Measurements from ENCODE around the gene HIP1R. TPM values are rescaled to one million over a fixed set of nuclear protein-coding genes. Genes with fewer than 3 reads are reported as not detected.
A peak's percentile ranks its signal among the peaks of the same experiment; 100 is the strongest.
"Not testable (repeated sequence)": the region's sequence is repeated elsewhere in the genome, so short reads cannot be mapped to it uniquely, and the experiment has no call there.

HIP1R gene
- 21.0 TPM for polyA plus RNA-seq (2012; ENCODE audit: insufficient read depth, insufficient read length)

GRCh38 chr12:122834921-122835749 is at the start of gene HIP1R:
TSS of gene HIP1R (plus strand) at chr12:122835457. CDS start at chr12:122835551, 94 bp downstream.
- peak within 1 kb of the TSS; percentile 75 for H3K4me3 ChIP-seq (ENCODE audit: low read length)
- peak; percentile 27 for DNase-seq (ENCODE audit: low read depth, low spot score)

- no peak for DNase-seq (ENCODE audit: low read depth, low spot score)
- no peak overlapping the region for H3K4me3 ChIP-seq (ENCODE audit: low read length)
Observed at GRCh38 chr12:122785503-122785902, 49.8 kb upstream of the HIP1R start.

GRCh38 chr12:122788387-122788786 is 46.9 kb upstream of the HIP1R start:
- DNase-seq (ENCODE audit: low read depth, low spot score) = no peak
- H3K4me3 ChIP-seq (ENCODE audit: low read length) = no peak overlapping the region

DNA sequence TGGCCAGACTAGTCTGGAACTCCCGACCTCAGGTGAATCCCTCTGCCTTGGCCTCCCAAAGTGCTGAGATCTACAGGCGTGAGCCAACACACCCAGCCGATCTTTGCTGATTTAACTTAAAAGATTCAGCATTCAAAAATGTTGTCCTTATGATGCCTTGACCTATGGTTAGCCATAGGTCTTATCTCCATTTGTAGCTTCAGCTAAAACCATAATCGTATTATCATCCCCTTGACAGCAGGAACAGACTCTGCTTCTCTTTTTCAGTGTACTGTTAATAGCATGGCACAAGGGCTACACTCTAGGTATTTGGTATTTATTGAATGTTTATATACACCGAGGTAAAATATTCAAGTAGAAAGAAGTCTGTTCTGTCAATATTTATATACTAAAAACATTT is 45.6 kb upstream of the HIP1R start:
- DNase-seq (ENCODE audit: low read depth, low spot score) = no peak

DNA sequence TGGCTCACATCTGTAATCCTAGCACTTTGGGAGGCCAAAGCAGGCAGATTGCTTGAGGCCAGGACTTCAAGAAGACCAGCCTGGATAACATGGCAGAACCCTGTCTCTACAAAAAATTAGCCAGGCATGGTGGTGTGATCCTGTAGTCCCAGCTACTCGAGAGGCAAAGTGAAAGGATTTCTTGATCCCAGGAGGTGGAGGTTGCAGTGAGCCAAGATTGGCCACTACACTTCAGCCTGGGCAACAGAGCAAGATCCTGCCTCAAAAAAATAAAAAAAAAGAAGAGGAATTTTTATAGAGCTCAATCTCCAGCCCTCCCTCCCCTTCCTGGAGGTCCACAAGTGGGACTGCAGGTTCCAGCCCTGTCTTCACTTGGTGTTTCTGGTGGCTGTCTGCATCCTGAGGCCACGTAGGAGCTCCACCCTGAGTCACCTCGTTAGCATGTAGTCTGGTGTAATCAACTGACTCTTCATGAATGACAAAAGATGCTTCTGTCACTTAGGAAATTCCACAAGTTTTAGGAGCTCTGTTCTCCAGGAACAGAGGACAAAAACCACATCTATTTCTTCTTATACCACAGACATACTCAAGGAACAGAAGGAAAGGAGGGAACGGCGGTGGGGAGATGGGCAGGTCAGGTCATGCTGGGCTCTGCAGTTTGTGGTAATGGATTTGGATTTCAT is 44.7 kb upstream of the HIP1R start:
- H3K4me3 ChIP-seq (ENCODE audit: low read length) = no peak overlapping the region
- DNase-seq (ENCODE audit: low read depth, low spot score) = no peak

More for the DNA sequence above, 45.6 kb upstream of the HIP1R start:
- no peak overlapping the region for H3K4me3 ChIP-seq (ENCODE audit: low read length)

DNA sequence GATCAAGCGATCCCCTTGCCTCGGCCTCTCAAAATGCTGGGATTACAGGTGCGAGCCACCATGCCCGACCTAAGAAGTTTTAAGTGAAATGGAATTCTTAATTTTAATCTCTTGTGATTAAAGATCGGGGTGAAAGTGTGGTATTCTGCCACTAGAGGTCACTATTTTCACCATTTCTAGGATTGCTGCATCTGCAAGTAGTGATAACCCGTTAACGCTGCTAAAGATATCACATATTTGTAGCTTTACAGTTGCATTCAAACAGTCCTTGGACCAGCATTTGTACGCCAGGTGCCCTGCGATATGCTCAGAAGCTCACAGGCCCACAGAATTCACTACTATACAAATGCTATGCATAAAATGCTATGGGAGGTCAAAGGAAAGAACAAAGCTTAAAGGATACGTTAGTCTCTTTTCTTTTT is 41.6 kb upstream of the HIP1R start:
- no peak overlapping the region for H3K4me3 ChIP-seq (ENCODE audit: low read length)
- DNase-seq (ENCODE audit: low read depth, low spot score) = peak; percentile 64

DNA sequence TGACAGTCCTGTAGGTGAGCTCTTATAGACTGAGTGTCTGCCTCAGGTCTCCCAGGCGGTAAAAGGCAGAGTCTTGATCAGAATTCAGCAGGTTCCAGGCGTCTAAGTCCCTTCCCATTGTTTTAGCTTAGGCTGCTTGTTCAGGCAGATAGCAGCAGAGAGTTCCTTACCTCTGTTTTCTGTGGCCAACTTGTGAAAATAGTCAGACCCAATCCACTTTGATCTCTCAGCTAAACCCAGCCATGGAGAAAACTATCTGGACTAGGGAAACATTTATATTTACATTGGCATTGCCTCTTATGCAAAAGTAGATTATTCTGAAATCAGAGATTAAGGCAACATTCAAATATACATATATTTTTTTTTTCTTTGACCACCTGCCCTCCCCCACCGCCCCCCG is 39.5 kb upstream of the HIP1R start:
- no peak for DNase-seq (ENCODE audit: low read depth, low spot score)

DNA sequence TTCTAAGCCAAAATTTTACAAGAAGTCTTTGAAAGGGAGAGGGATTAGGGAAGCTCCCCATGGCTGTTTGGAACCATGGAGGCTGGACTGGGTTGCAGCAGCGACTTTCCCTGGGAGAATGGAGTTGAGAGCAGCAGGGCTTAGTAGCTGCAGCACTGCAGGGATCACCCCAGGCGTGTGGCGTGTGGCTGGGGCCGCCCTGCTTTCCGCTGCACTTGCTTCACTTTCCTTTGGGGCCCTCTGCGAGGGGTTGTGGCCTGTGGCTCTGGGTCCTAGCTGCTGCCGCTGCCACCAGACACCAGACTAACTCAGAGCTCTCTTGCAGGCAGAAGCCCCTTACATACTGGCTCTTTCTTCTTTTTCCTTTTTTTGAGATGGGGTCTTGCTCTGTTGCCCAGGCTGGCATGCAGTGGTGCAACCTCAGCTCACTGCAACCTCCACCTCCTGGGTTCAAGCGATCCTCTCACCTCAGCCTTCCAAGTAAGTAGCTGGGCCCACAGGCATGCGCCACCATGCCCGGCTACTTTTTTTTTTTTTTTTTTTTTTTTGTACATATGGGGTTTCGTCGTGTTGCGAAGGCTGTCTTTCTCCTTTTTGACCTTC is 35.5 kb upstream of the HIP1R start:
- no peak overlapping the region for H3K4me3 ChIP-seq (ENCODE audit: low read length)
- no peak for DNase-seq (ENCODE audit: low read depth, low spot score)

More for the DNA sequence above, 39.5 kb upstream of the HIP1R start:
- H3K4me3 ChIP-seq (ENCODE audit: low read length) = no peak overlapping the region

- no peak overlapping the region for H3K4me3 ChIP-seq (ENCODE audit: low read length)
- DNase-seq (ENCODE audit: low read depth, low spot score) = no peak
Observed at GRCh38 chr12:122803937-122804336, 31.3 kb upstream of the HIP1R start.

GRCh38 chr12:122804957-122805356 is 30.3 kb upstream of the HIP1R start:
- not testable (repeated sequence) for H3K4me3 ChIP-seq (ENCODE audit: low read length); DNase-seq (ENCODE audit: low read depth, low spot score)

- no peak overlapping the region for H3K4me3 ChIP-seq (ENCODE audit: low read length)
- no peak for DNase-seq (ENCODE audit: low read depth, low spot score)
Observed at GRCh38 chr12:122807651-122808050, 27.6 kb upstream of the HIP1R start.

GRCh38 chr12:122811777-122812176 is 23.5 kb upstream of the HIP1R start:
- H3K4me3 ChIP-seq (ENCODE audit: low read length) = no peak overlapping the region
- DNase-seq (ENCODE audit: low read depth, low spot score) = no peak

DNA sequence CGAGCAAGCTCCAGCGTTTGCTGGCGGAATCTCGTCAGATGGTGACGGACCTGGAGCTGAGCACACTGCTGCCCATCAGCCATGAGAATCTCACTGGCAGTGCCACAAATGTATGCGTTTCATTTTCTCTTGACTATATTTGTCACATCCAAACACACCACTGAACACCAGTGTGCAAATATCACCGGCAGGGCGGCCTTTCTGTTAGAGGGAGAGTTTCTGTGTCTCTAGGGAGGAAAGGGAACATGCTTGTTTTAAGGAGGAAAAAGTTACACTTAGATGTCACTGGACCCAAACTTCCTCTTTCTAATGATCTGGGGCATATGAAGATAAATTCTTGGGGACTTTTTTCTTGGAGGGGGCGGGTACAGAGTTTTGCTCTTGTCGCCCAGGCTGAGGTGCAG is 21.9 kb upstream of the HIP1R start:
- no peak for DNase-seq (ENCODE audit: low read depth, low spot score)

DNA sequence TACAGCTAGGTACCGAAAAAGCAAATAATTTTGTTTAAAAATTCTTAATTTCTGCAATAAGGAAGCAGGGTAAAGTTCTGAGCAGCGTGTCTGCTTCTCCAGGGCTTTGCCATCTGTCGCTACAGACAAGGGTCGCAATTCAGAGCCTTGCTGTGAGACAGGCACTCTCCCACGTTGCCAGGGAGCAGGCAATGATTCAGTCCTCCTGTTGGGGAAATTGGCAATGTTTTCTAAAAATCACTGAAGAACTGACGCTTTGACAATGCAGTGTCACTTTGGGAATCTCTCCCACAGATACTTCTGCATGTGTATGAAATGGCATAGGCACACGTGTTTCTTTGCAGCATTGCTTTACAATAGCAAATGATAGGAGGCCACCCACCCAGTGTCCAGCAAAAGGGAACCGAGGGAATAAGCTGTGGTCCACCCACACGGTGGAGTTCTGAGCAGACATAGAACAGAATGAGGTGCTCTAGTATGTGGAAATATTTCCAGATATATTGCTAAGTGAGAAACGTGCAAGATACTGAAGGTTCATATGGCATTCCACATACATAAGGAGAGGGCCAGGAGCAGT is 16.0 kb upstream of the HIP1R start:
- H3K4me3 ChIP-seq (ENCODE audit: low read length) = no peak overlapping the region
- no peak for DNase-seq (ENCODE audit: low read depth, low spot score)

More for the DNA sequence above, 21.9 kb upstream of the HIP1R start:
- H3K4me3 ChIP-seq (ENCODE audit: low read length) = no peak overlapping the region

DNA sequence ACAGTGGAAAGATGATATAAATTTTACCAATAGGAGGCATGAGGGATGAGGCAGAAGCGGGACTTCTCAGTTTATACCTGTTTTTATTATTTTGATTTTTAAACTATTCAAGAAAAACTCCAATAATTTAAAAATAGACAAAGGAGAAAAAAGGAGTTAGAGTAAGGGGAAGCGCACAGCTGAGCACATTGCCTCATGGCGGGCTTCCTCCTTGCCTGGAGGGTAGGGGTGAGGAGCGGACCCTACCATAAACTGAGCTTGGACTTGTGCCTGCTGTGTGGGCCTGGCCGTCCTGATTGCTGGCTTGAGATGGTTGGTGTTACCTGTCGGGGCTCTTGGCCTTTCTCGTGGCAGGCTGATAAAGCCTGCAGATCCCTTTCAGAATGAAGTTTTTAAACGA is 15.1 kb upstream of the HIP1R start:
- no peak overlapping the region for H3K4me3 ChIP-seq (ENCODE audit: low read length)
- DNase-seq (ENCODE audit: low read depth, low spot score) = no peak

DNA sequence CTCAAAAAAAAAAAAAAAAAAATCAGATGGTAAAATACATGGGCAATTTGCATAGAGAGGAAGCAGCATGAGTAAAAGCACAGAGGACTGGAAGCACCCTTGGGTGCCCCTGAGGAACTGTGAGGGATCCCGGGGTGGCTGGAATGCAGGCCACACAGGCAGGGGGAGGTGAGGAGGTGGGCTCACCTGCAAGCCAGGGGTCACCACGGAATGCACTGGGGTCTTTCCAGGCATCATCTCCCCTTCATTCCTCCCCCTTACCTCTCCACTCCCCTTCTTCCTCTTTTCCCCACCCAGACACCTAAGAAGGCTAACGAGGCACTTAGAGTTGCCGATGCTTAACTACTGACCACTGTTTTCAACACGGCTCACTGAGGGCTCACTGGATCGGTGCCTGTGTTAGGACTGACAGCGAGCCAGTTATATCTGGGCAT is 14.4 kb upstream of the HIP1R start:
- no peak for DNase-seq (ENCODE audit: low read depth, low spot score)
- H3K4me3 ChIP-seq (ENCODE audit: low read length) = no peak overlapping the region

DNA sequence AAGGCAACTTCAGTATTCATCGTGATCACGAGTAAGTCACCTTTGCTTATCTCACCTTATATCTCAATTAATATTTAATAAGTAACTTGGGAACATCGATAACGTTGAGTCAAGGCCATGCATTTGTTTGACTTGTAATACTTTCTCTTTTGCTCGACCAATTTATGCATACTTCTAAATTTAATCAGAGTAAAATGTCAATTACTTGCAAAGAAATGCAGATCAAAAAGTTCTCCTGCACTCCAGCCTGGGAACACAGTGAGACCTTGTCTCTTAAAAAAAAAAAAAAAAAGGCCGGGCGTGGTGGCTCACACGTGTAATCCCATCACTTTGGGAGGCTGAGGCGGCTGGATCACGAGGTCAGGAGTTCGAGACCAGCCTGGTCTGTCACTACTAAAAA is 11.8 kb upstream of the HIP1R start:
- DNase-seq (ENCODE audit: low read depth, low spot score) = no peak
- H3K4me3 ChIP-seq (ENCODE audit: low read length) = no peak overlapping the region

- no peak overlapping the region for H3K4me3 ChIP-seq (ENCODE audit: low read length)
- no peak for DNase-seq (ENCODE audit: low read depth, low spot score)
Observed at GRCh38 chr12:122825773-122826724, 9.2 kb upstream of the HIP1R start.

GRCh38 chr12:122827258-122827657 is 8.0 kb upstream of the HIP1R start:
- H3K4me3 ChIP-seq (ENCODE audit: low read length) = no peak overlapping the region
- DNase-seq (ENCODE audit: low read depth, low spot score) = no peak

All from Jurkat, Clone E6-1 (cell line).